DND-41 (cell line): Measurements from ENCODE around the gene WFDC9.

Experiments
- ATAC-seq: fragments of 200-7000 bp; cut with Tn5 transposase; 3 replicates; pipeline ENCODE4 v1.9.1; 2021; ENCODE audit warnings: low read depth; ENCODE audit not compliant: insufficient read depth
- DNase-seq: peaks from one replicate; pipeline ENCODE4 v3.0.0-alpha.2; 2020
- H2AFZ ChIP-seq: 2 replicates; pipeline ENCODE4 v1.6.0; 2012; ENCODE audit warnings: low read depth, low read length
- H3K27ac ChIP-seq: 2 replicates; pipeline ENCODE4 v1.5.1; 2012; ENCODE audit warnings: low read length, inconsistent platforms
- H3K27me3 ChIP-seq: fragments of 200-600 bp; sonication (generic); 2 replicates; pipeline ENCODE4 v1.6.0; 2012; ENCODE audit warnings: low read length, mild to moderate bottlenecking, inconsistent platforms; ENCODE audit not compliant: insufficient read depth, poor library complexity
- H3K36me3 ChIP-seq: 2 replicates; pipeline ENCODE4 v1.5.1; 2012; ENCODE audit warnings: low read length, inconsistent platforms; ENCODE audit not compliant: insufficient read depth
- H3K4me1 ChIP-seq: 2 replicates; pipeline ENCODE4 v1.5.1; 2012; ENCODE audit warnings: mild to moderate bottlenecking, low read length; ENCODE audit not compliant: insufficient read depth
- H3K4me2 ChIP-seq: 2 replicates; pipeline ENCODE4 v1.6.0; 2012; ENCODE audit warnings: mild to moderate bottlenecking, moderate library complexity, low read length, inconsistent platforms; ENCODE audit not compliant: insufficient read depth
- H3K4me3 ChIP-seq, 2 experiments: fragments of 200-600 bp in 1 of 2; shearing (Covaris generic) in 1 of 2; 2 replicates each; pipeline ENCODE4 v1.5.1; 2012 to 2016; ENCODE audit warnings: inconsistent platforms in 2 of 2, low read length in 2 of 2, mild to moderate bottlenecking in 2 of 2, low read depth in 1 of 2, moderate library complexity in 1 of 2
- H3K79me2 ChIP-seq: 2 replicates; pipeline ENCODE4 v1.6.0; 2012; ENCODE audit warnings: low read length, inconsistent platforms; ENCODE audit not compliant: insufficient read depth
- H3K9ac ChIP-seq: 2 replicates; pipeline ENCODE4 v1.6.0; 2012; ENCODE audit warnings: low read depth, mild to moderate bottlenecking, inconsistent platforms, low read length, moderate library complexity
- H3K9me3 ChIP-seq: 2 replicates; pipeline ENCODE4 v1.5.1; 2012; ENCODE audit warnings: low read length, moderate library complexity, mild to moderate bottlenecking, inconsistent platforms; ENCODE audit not compliant: insufficient read depth, severe bottlenecking
- H4K20me1 ChIP-seq: 2 replicates; pipeline ENCODE4 v1.6.0; 2012; ENCODE audit warnings: low read length; ENCODE audit not compliant: insufficient read depth
- EZH2 ChIP-seq: IDR thresholded peaks from 3 replicates; pipeline ENCODE4 v1.6.1; 2012; ENCODE audit warnings: borderline replicate concordance, low read depth, mild to moderate bottlenecking, moderate library complexity, low read length, inconsistent platforms; ENCODE audit not compliant: severe bottlenecking
- TF ChIP-seq, protein P1 (sequence below): IDR thresholded peaks from 2 replicates; pipeline ENCODE4 v1.5.1; 2012; ENCODE audit warnings: borderline replicate concordance, low read length, moderate library complexity, mild to moderate bottlenecking; ENCODE audit not compliant: poor library complexity, severe bottlenecking; ENCODE audit errors: extremely low read depth

The WFDC9 gene

DNA sequence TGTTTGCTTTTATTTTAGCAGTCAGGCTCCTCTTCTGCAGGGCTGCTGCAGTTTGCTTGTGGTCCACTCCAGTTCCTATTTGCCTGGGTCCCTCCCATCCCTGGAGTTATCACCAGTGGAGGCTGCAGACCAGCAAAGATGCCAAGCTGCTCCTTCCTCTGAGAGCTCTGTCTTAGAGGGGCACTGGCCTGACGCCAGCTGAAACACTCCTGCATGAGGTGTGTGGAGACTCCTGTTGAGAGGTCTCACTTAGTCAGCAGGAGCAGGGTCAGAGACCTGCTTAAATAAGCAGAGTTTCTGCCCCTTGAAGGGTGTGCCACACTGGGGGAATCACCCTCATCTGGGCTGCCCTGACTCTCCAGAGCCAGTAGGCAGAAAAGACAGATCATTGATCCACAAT is 35.8 kb downstream of the WFDC9 start:
- Histone ChIP-seq H3K27me3 (no peaks in the 10 kb centered on the region), H3K4me1 (no peaks in the 10 kb centered on the region), H3K4me3 (no peak overlapping the region), H3K79me2 (no peaks in the 10 kb centered on the region), H3K4me2 (no peak overlapping the region), H2AFZ (no peak overlapping the region), H3K27ac (no peak overlapping the region), H3K9me3 (no peaks in the 10 kb centered on the region), H3K36me3 (no peaks in the 10 kb centered on the region), H4K20me1 (no peaks in the 10 kb centered on the region), H3K9ac (no peak overlapping the region)
- ATAC-seq: no peak
- TF ChIP-seq EZH2: no peak
- TF ChIP-seq, protein P1, sequence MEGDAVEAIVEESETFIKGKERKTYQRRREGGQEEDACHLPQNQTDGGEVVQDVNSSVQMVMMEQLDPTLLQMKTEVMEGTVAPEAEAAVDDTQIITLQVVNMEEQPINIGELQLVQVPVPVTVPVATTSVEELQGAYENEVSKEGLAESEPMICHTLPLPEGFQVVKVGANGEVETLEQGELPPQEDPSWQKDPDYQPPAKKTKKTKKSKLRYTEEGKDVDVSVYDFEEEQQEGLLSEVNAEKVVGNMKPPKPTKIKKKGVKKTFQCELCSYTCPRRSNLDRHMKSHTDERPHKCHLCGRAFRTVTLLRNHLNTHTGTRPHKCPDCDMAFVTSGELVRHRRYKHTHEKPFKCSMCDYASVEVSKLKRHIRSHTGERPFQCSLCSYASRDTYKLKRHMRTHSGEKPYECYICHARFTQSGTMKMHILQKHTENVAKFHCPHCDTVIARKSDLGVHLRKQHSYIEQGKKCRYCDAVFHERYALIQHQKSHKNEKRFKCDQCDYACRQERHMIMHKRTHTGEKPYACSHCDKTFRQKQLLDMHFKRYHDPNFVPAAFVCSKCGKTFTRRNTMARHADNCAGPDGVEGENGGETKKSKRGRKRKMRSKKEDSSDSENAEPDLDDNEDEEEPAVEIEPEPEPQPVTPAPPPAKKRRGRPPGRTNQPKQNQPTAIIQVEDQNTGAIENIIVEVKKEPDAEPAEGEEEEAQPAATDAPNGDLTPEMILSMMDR: no peak
- DNase-seq: no peak

DNA sequence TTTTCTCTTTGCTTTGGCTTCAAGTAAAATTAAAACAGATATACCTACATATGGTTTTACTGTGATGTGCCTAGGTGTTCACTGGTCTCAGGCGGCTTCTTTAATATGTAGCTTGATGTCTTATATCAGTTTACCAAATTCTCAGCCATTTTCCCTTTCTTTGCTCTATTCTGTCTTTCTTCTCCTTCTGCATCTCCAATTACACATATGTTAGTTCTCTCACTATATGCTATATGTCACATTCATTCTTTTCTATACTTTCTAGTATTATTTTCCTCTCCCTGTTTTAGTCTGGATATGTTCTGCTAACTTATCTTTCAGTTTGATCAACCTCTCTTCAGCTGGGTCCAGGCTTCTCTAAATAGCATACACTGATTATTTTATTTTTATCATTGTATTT is 37.6 kb downstream of the WFDC9 start:
- H3K4me3 ChIP-seq: no peak overlapping the region
- no peaks in the 10 kb centered on the region for H4K20me1 ChIP-seq
- H3K9me3 ChIP-seq: no peaks in the 10 kb centered on the region
- H3K27ac ChIP-seq: no peak overlapping the region
- no peak for TF ChIP-seq EZH2
- TF ChIP-seq, protein P1: no peak
- H3K27me3 ChIP-seq: no peaks in the 10 kb centered on the region
- ATAC-seq: no peak
- H3K4me2 ChIP-seq: no peak overlapping the region
- no peak overlapping the region for H3K9ac ChIP-seq
- no peak overlapping the region for H2AFZ ChIP-seq
- H3K79me2 ChIP-seq: no peaks in the 10 kb centered on the region
- H3K36me3 ChIP-seq: no peaks in the 10 kb centered on the region
- no peak for DNase-seq
- no peaks in the 10 kb centered on the region for H3K4me1 ChIP-seq

DNA sequence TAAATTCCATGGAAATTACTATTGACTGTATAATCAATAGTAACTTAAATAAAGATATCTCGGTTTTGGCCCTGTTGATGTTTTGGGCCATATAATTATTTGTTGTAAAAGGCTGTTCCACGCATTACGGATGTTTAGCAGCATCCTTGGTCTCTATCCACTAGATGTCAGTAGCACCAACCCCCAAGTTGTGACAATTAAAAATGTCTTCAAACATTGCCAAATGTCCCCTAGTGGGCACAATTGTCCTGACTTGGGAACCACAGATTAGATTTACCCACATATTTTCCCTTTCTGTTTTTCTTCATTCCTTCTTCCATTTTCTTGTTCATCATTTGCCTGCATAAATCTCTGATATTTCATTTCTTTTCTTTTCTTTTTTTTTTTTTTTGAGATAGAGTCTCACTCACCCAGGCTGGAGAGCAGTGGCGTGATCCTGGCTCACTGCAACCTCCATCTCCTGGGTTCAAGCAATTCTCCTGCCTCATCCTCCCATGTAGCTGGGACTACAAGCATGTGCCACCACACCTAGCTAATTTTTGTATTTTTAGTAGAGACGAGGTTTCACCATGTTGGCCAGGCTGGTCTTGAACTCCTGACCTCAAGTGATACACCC is 38.4 kb downstream of the WFDC9 start:
- H2AFZ ChIP-seq: no peak overlapping the region
- no peaks in the 10 kb centered on the region for H3K79me2 ChIP-seq
- no peak for TF ChIP-seq EZH2
- TF ChIP-seq, protein P1: peak; percentile 77
- H3K9ac ChIP-seq: no peak overlapping the region
- H3K27ac ChIP-seq: no peak overlapping the region
- no peaks in the 10 kb centered on the region for H3K4me1 ChIP-seq
- DNase-seq (peak; percentile 27), ATAC-seq (peak; percentile 69)
- H4K20me1 ChIP-seq: no peaks in the 10 kb centered on the region
- no peaks in the 10 kb centered on the region for H3K36me3 ChIP-seq
- no peaks in the 10 kb centered on the region for H3K27me3 ChIP-seq
- no peaks in the 10 kb centered on the region for H3K9me3 ChIP-seq
- no peak overlapping the region for H3K4me3 ChIP-seq
- no peak overlapping the region for H3K4me2 ChIP-seq
